Lower leg skin (tissue), 3 donors: ENCODE results near the gene EIF4G2.

Experiments used
- POLR2A ChIP-seq, 2 donors: fragments of 450-650 bp; IDR thresholded peaks; one replicate each; pipeline ENCODE4 v1.6.1; 2016 to 2017; ENCODE audit warnings: antibody characterized with exemption in 2 of 2, mild to moderate bottlenecking in 1 of 2, moderate library complexity in 1 of 2
- TF ChIP-seq, protein P1 (sequence below), 3 donors: fragments of 450-650 bp; IDR thresholded peaks; one replicate each; pipeline ENCODE4 v1.5.1; 2016; ENCODE audit warnings: antibody characterized with exemption in 3 of 3, mild to moderate bottlenecking in 3 of 3, moderate library complexity in 2 of 3

DNA sequence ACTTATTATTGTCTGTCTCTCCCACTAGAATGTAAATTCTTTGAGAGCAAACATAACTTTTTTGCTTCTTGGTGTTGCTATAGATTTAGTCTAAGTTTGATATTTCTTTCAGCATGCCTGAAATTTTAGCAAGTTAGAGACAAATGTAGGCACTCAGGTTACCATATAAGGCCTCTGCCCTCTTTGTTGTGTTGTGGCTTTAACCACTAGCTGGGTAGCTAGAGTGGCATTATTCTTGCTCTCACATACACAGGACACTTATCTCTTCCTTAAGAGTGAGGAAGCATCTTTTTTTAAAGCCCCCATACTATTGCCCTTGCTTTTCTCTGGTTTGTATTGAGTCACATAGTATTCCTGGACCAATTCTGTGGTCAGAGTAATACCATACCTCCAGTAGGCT is 37.9 kb upstream of the EIF4G2 start:
- no peak for TF ChIP-seq POLR2A (IDR thresholded peaks at IDR 0.05)
- TF ChIP-seq, protein P1, sequence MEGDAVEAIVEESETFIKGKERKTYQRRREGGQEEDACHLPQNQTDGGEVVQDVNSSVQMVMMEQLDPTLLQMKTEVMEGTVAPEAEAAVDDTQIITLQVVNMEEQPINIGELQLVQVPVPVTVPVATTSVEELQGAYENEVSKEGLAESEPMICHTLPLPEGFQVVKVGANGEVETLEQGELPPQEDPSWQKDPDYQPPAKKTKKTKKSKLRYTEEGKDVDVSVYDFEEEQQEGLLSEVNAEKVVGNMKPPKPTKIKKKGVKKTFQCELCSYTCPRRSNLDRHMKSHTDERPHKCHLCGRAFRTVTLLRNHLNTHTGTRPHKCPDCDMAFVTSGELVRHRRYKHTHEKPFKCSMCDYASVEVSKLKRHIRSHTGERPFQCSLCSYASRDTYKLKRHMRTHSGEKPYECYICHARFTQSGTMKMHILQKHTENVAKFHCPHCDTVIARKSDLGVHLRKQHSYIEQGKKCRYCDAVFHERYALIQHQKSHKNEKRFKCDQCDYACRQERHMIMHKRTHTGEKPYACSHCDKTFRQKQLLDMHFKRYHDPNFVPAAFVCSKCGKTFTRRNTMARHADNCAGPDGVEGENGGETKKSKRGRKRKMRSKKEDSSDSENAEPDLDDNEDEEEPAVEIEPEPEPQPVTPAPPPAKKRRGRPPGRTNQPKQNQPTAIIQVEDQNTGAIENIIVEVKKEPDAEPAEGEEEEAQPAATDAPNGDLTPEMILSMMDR (IDR thresholded peaks at IDR 0.05) = no peak
